Uterus (tissue), 4 donors: Measurements from ENCODE around the gene LAPTM5. TPM values are rescaled to one million over a fixed set of nuclear protein-coding genes. Genes with fewer than 3 reads are reported as not detected.

Source experiments
- DNase-seq, 2 donors: peaks; one replicate each; pipeline ENCODE4 v3.0.0-alpha.2; 2019 to 2020
- H3K27ac ChIP-seq, 2 donors: fragments of 200-600 bp; sonication (generic); 1 replicate in 1 of 2; 2 replicates in 1 of 2; pipeline ENCODE4 v1.5.1; 2016 to 2018
- H3K27me3 ChIP-seq, 2 donors: fragments of 200-600 bp; sonication (generic); one replicate each; pipeline ENCODE4 v1.5.1; 2018 to 2019; ENCODE audit warnings: control low read depth in 1 of 2
- H3K36me3 ChIP-seq, 2 donors: fragments of 200-600 bp; sonication (generic); one replicate each; pipeline ENCODE4 v1.5.1; 2019; ENCODE audit warnings: control low read depth in 1 of 2
- H3K4me1 ChIP-seq, 2 donors: fragments of 200-600 bp; sonication (generic); one replicate each; pipeline ENCODE4 v1.5.1; 2018 to 2019; ENCODE audit warnings: control low read depth in 1 of 2
- H3K4me3 ChIP-seq, 2 donors: fragments of 200-600 bp; sonication (generic); 1 replicate in 1 of 2; 2 replicates in 1 of 2; pipeline ENCODE4 v1.5.1; 2018 to 2019; ENCODE audit warnings: mild to moderate bottlenecking in 1 of 2
- H3K9me3 ChIP-seq, 2 donors: fragments of 200-600 bp; sonication (generic); one replicate each; pipeline ENCODE4 v1.5.1; 2019; ENCODE audit warnings: control low read depth in 1 of 2
- CTCF ChIP-seq, 4 experiments: fragments of 200-600 bp in 2 of 4; fragments of 450-650 bp in 2 of 4; sonication (generic) in 2 of 4; IDR thresholded peaks; one replicate each; pipeline ENCODE4 v1.5.1; 2016 to 2019; ENCODE audit warnings: antibody characterized with exemption in 4 of 4, mild to moderate bottlenecking in 2 of 4, moderate library complexity in 1 of 4
- POLR2A ChIP-seq, 2 donors: fragments of 450-650 bp; IDR thresholded peaks; one replicate each; pipeline ENCODE4 v1.6.1; 2016; ENCODE audit warnings: antibody characterized with exemption in 2 of 2, mild to moderate bottlenecking in 1 of 2, moderate library complexity in 1 of 2
- intact Hi-C: fragments of 100-400 bp; cut with DNase I; formaldehyde crosslinking; loops from one replicate; pipeline ENCODE4 v1.15.1; 2023; ENCODE audit warnings: low total_unique reads
- microRNA-seq: library from miRNA; unstranded; fragments of <30 nt; microRNA quantifications from one replicate; pipeline ENCODE4, GENCODE V29; 2016; ENCODE audit warnings: borderline microRNAs expressed, borderline replicate concordance
- small RNA-seq: library from RNA; depleted of rRNA; stranded (forward); fragments of <200 nt; gene quantifications from one replicate; pipeline ENCODE3, GENCODE V24; 2016
- total RNA-seq, 4 donors: library from RNA; depleted of rRNA in 3 of 4; stranded (reverse); fragments of >200 nt in 3 of 4; gene quantifications; one replicate each; pipeline versions ENCODE4 v1.1.0 to v1.2.4, GENCODE V29; 2014 to 2023
- donor health status: DM: yes; HTN: yes; CAD: no.

Gene LAPTM5
- total RNA-seq, 4 donors from 2014 or later = 6.1 to 76.8 (median 15.8) TPM

- Histone ChIP-seq H3K4me1 (peaks cover 6 to 12% of the 10 kb centered on the region in 2 donors), H3K27ac (peak overlapping the region; percentile 90), H3K9me3 (no peaks in the 10 kb centered on the region), H3K4me3 (no peak overlapping the region), H3K36me3 (no peaks in the 10 kb centered on the region), H3K27me3 (no peaks in the 10 kb centered on the region)
- intact Hi-C loops = no loop called here
- peak; percentile 18 to 21 for DNase-seq
- TF ChIP-seq CTCF (IDR thresholded peaks at IDR 0.05) (no peak), POLR2A (IDR thresholded peaks at IDR 0.05) (no peak)
These were observed 71.8 kb downstream of the LAPTM5 start for GRCh38 chr1:30685796-30686165.

- intact Hi-C loops = no loop called here
- H3K36me3 ChIP-seq = no peaks in the 10 kb centered on the region
- H3K27ac ChIP-seq = peak overlapping the region; percentile 90
- H3K9me3 ChIP-seq = no peaks in the 10 kb centered on the region
- H3K27me3 ChIP-seq = no peaks in the 10 kb centered on the region
- no peak overlapping the region for H3K4me3 ChIP-seq
- H3K4me1 ChIP-seq = peaks cover 6 to 12% of the 10 kb centered on the region in 2 donors
- TF ChIP-seq CTCF (IDR thresholded peaks at IDR 0.05) (no peak), POLR2A (IDR thresholded peaks at IDR 0.05) (no peak)
- peak; percentile 13 to 55 for DNase-seq
These were observed 72.4 kb downstream of the LAPTM5 start for GRCh38 chr1:30684881-30685795.

- Histone ChIP-seq H3K4me1 (peaks cover 6 to 10% of the 10 kb centered on the region in 2 donors), H3K36me3 (no peaks in the 10 kb centered on the region), H3K27ac (no peak overlapping the region), H3K27me3 (no peaks in the 10 kb centered on the region), H3K9me3 (no peaks in the 10 kb centered on the region), H3K4me3 (no peak overlapping the region)
- TF ChIP-seq POLR2A (IDR thresholded peaks at IDR 0.05) (no peak), CTCF (IDR thresholded peaks at IDR 0.05) (no peak)
- intact Hi-C loops = no loop called here
- peak; percentile 7 to 10 for DNase-seq
These were observed 73.3 kb downstream of the LAPTM5 start for GRCh38 chr1:30684259-30684658.

GRCh38 chr1:30683699-30684098, 73.9 kb downstream of the LAPTM5 start:
- no peaks in the 10 kb centered on the region for H3K27me3 ChIP-seq
- H3K36me3 ChIP-seq = no peaks in the 10 kb centered on the region
- no peak overlapping the region for H3K27ac ChIP-seq
- no peaks in the 10 kb centered on the region for H3K9me3 ChIP-seq
- no peak overlapping the region for H3K4me3 ChIP-seq
- TF ChIP-seq CTCF (IDR thresholded peaks at IDR 0.05) = no peak
- intact Hi-C loops = no loop called here
- DNase-seq = peak; percentile 8 to 10
- peaks cover 6 to 10% of the 10 kb centered on the region in 2 donors for H3K4me1 ChIP-seq

Small RNAs within 50 kb of the gene (microRNA-seq; reads per million reads assigned to microRNA genes)
- not detected for gene MIR4420

Small RNAs within 50 kb of the gene (small RNA-seq; reads per million reads assigned to genes)
- not detected for gene MIR4420

Other genes starting within 250 kb of the LAPTM5 start
- 1 to 10 TPM in 1 of 4 donors, under 1 TPM in 1, not detected in 2; 0.46 to 1.7 TPM for gene MATN1, start 34.2 kb downstream of the LAPTM5 start, total RNA-seq
- 10 to 100 TPM; 12.4 to 38.3 (median 30.5) TPM for gene SDC3, start 151.0 kb upstream of the LAPTM5 start, total RNA-seq